ENCODE results near the gene CDH4. TPM values are rescaled to one million over a fixed set of nuclear protein-coding genes. Genes with fewer than 3 reads are reported as not detected.

The CDH4 gene
- total RNA-seq, 2 donors from 2014 or later: not detected

GRCh38 chr20:61951695-61952533, 699.9 kb downstream of the CDH4 start:
- no peak for TF ChIP-seq CTCF (IDR thresholded peaks at IDR 0.05)
- no peak for DNase-seq (ENCODE audit: low spot score)
- H3K27me3 ChIP-seq (replicated peaks; ENCODE audit: insufficient read depth): no peaks in the 10 kb centered on the region
- no peaks in the 10 kb centered on the region for H3K4me1 ChIP-seq (ENCODE audit: control insufficient read depth in 1 of 2, low read depth in 2 of 2)
- H3K4me3 ChIP-seq: no peak overlapping the region
- no peaks in the 10 kb centered on the region for H3K9me3 ChIP-seq
- H3K27ac ChIP-seq: no peak overlapping the region
- ATAC-seq (ENCODE audit: insufficient number of reproducible peaks, low FRiP score, low read depth): no peak
- no peaks in the 10 kb centered on the region for H3K36me3 ChIP-seq

DNA sequence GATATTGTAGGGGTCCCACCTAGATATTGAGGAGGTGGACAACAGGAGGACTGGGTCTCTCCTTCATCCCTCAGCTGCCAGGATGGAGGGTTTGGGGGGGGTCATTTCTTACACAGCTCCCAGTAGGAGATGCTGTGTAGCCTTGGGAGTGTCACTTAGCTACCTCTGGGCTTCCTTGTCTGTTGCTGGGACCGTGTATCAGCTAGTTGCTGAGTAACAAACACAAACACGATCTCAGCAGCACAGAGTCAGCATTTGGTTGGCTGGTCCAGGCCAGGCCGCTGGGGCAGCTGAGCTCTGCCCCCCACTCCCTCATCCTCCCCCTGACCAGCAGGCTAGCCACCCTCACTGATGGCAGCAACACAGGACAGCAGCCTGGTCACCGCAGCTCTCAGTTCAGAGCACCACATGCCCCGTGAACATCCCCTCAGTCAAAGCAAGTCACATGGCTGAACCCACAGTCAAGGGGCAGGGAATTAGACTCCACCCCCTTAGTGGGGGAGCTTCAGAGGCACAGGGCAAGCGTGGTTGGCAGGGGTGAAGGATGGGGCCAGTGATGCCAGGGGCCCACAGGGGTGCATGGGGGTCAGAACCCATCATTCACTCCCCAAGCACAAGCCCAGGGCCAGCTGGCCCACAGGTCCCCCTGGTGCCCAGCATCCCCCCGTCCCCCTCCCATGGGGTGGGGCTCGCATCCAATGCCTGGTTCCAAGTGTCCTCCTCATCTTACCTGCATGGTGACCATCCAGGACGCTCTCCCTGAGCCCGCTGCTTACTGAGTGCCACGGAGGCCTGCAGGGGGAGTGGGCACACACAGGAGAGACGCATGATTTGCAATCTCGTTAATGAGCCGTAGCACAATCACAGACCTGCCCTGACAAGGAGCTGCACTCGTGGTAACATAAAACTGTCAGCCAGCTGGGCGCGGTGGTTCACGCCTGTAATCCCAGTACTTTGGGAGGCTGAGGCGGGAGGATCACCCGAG, 701.3 kb downstream of the CDH4 start:
- H3K27ac ChIP-seq: no peak overlapping the region

DNA sequence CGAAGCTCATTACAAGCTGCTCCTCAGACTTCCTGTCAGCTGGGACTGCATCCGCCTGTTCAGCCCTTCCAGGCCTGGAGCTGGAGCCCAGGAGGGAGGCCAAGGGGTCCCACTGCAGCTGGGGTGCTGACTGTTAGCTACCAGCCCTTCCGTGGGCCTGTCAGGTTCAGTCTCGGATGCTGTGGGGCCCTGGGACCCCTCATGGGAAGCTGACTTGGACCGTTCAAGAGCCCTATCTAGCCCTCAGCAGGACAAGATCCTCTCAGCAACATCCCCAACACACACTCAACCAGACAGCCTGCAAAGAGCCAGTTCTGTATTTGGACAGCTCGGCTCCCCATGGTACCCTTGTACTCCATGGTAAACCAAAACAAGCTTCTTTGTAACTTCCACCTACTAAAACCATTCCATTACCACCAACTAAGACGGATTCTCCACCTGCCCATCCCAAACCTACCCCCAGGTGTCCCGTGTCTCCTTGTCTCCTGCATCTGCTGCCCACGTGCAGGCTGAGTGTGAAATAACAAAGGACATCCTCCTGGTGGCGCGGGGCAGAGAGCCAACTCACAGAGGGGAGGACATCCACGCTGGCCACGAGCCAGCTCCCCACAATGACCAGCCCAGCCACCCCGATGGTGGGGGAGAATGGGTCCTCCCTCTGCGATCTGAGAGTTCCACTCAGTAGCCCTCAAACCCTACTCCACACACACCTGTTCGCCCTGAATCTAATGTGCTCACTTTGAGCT, 702.4 kb downstream of the CDH4 start:
- Histone ChIP-seq H3K4me3 (no peak overlapping the region), H3K27me3 (replicated peaks; ENCODE audit: insufficient read depth) (no peaks in the 10 kb centered on the region), H3K27ac (no peak overlapping the region), H3K9me3 (no peaks in the 10 kb centered on the region), H3K4me1 (ENCODE audit: control insufficient read depth in 1 of 2, low read depth in 2 of 2) (no peaks in the 10 kb centered on the region), H3K36me3 (no peaks in the 10 kb centered on the region)
- TF ChIP-seq CTCF (IDR thresholded peaks at IDR 0.05): no peak
- DNase-seq (ENCODE audit: low spot score): no peak
- ATAC-seq (ENCODE audit: insufficient number of reproducible peaks, low FRiP score, low read depth): no peak

More for the DNA sequence above, 701.3 kb downstream of the CDH4 start:
- ATAC-seq (ENCODE audit: insufficient number of reproducible peaks, low FRiP score, low read depth) (no peak), DNase-seq (ENCODE audit: low spot score) (no peak)
- H3K27me3 ChIP-seq (replicated peaks; ENCODE audit: insufficient read depth): no peaks in the 10 kb centered on the region
- H3K36me3 ChIP-seq: no peaks in the 10 kb centered on the region
- H3K4me3 ChIP-seq: no peak overlapping the region
- no peak for TF ChIP-seq CTCF (IDR thresholded peaks at IDR 0.05)
- no peaks in the 10 kb centered on the region for H3K4me1 ChIP-seq (ENCODE audit: control insufficient read depth in 1 of 2, low read depth in 2 of 2)
- no peaks in the 10 kb centered on the region for H3K9me3 ChIP-seq

DNA sequence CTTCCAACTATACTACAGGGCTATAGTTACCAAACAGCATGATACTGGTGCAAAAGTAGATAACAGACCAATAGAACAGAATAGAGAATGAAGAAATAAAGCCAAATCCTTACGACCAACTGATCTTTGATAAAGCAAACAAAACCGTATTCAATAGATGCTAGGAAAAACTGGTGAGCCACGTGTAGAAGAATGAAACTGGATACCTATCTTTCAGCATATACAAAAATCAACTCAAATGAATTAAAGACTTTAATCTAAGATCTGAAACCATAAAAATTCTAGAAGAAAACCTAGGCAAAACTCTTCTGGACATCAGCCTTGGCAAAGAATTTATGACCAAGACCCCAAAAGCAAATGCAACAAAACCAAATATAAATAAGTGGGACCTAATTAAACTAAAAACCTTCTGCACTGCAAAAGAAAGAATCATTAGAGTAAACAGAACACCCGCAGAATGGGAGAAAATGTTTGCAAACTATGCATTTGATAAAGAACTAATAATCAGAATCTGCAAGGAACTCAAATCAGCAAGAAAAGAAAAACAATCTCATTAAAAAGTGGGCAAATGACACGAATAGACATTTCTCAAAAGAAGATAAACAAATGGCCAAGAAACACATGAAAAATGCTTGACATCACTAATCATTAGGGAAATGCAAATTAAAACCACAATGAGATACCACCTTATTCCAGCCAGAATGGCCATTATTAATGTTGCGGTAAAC, 703.8 kb downstream of the CDH4 start:
- no peaks in the 10 kb centered on the region for H3K36me3 ChIP-seq
- no peak overlapping the region for H3K27ac ChIP-seq
- ATAC-seq (ENCODE audit: insufficient number of reproducible peaks, low FRiP score, low read depth) (no peak), DNase-seq (ENCODE audit: low spot score) (no peak)
- no peaks in the 10 kb centered on the region for H3K9me3 ChIP-seq
- no peak for TF ChIP-seq CTCF (IDR thresholded peaks at IDR 0.05)
- H3K4me1 ChIP-seq (ENCODE audit: control insufficient read depth in 1 of 2, low read depth in 2 of 2): no peaks in the 10 kb centered on the region
- H3K4me3 ChIP-seq: no peak overlapping the region
- no peaks in the 10 kb centered on the region for H3K27me3 ChIP-seq (replicated peaks; ENCODE audit: insufficient read depth)
